ENCODE results near the gene SLC43A2. TPM values are rescaled to one million over a fixed set of nuclear protein-coding genes. Genes with fewer than 3 reads are reported as not detected.
A peak's percentile ranks its signal among the peaks of the same experiment; 100 is the strongest.

Gene SLC43A2
- total RNA-seq, 1 donor from 2014 or later: 2.4 TPM

- Histone ChIP-seq H3K36me3 (ENCODE audit: control insufficient read depth, insufficient read depth, low read length) (peaks cover 19% of the 10 kb centered on the region), H3K4me3 (ENCODE audit: low read depth, low read length) (no peak overlapping the region), H3K27me3 (ENCODE audit: control insufficient read depth, insufficient read depth, low read length) (no peaks in the 10 kb centered on the region)
- no peak for DNase-seq (ENCODE audit: low read depth)
- FAIRE-seq: no peak
- no peak for TF ChIP-seq CTCF (IDR thresholded peaks at IDR 0.05; ENCODE audit: insufficient read depth, low read length, severe bottlenecking)
These were observed 80.6 kb downstream of the SLC43A2 start for GRCh38 chr17:1548032-1548431.

GRCh38 chr17:1546292-1546922 is 82.2 kb downstream of the SLC43A2 start:
- no peak for TF ChIP-seq CTCF (IDR thresholded peaks at IDR 0.05; ENCODE audit: insufficient read depth, low read length, severe bottlenecking)
- DNase-seq (ENCODE audit: low read depth) (no peak), FAIRE-seq (no peak)
- H3K27me3 ChIP-seq (ENCODE audit: control insufficient read depth, insufficient read depth, low read length): no peaks in the 10 kb centered on the region
- H3K36me3 ChIP-seq (ENCODE audit: control insufficient read depth, insufficient read depth, low read length): peaks cover 26% of the 10 kb centered on the region
- no peak overlapping the region for H3K4me3 ChIP-seq (ENCODE audit: low read depth, low read length)

- DNase-seq (ENCODE audit: low read depth): peak; percentile 17
These were observed 83.0 kb downstream of the SLC43A2 start for GRCh38 chr17:1545618-1546017.

GRCh38 chr17:1542316-1542715 is 86.3 kb downstream of the SLC43A2 start:
- DNase-seq (ENCODE audit: low read depth) (no peak), FAIRE-seq (peak; percentile 47)
- no peak for TF ChIP-seq CTCF (IDR thresholded peaks at IDR 0.05; ENCODE audit: insufficient read depth, low read length, severe bottlenecking)
- H3K36me3 ChIP-seq (ENCODE audit: control insufficient read depth, insufficient read depth, low read length): peaks cover 33% of the 10 kb centered on the region
- H3K27me3 ChIP-seq (ENCODE audit: control insufficient read depth, insufficient read depth, low read length): no peaks in the 10 kb centered on the region
- no peak overlapping the region for H3K4me3 ChIP-seq (ENCODE audit: low read depth, low read length)

More at GRCh38 chr17:1545618-1546017, 83.0 kb downstream of the SLC43A2 start:
- Histone ChIP-seq H3K36me3 (ENCODE audit: control insufficient read depth, insufficient read depth, low read length) (peaks cover 26% of the 10 kb centered on the region), H3K4me3 (ENCODE audit: low read depth, low read length) (no peak overlapping the region), H3K27me3 (ENCODE audit: control insufficient read depth, insufficient read depth, low read length) (no peaks in the 10 kb centered on the region)
- FAIRE-seq: no peak
- no peak for TF ChIP-seq CTCF (IDR thresholded peaks at IDR 0.05; ENCODE audit: insufficient read depth, low read length, severe bottlenecking)

- H3K27me3 ChIP-seq (ENCODE audit: control insufficient read depth, insufficient read depth, low read length): no peaks in the 10 kb centered on the region
- no peak overlapping the region for H3K4me3 ChIP-seq (ENCODE audit: low read depth, low read length)
- peaks cover 33% of the 10 kb centered on the region for H3K36me3 ChIP-seq (ENCODE audit: control insufficient read depth, insufficient read depth, low read length)
- TF ChIP-seq CTCF (IDR thresholded peaks at IDR 0.05; ENCODE audit: insufficient read depth, low read length, severe bottlenecking): no peak
- DNase-seq (ENCODE audit: low read depth) (no peak), FAIRE-seq (no peak)
These were observed 87.2 kb downstream of the SLC43A2 start for GRCh38 chr17:1541367-1541904.

GRCh38 chr17:1539811-1540210 is 88.8 kb downstream of the SLC43A2 start:
- DNase-seq (ENCODE audit: low read depth) (no peak), FAIRE-seq (no peak)
- peaks cover 28% of the 10 kb centered on the region for H3K36me3 ChIP-seq (ENCODE audit: control insufficient read depth, insufficient read depth, low read length)

More at GRCh38 chr17:1539811-1540210, 88.8 kb downstream of the SLC43A2 start:
- Histone ChIP-seq H3K4me3 (ENCODE audit: low read depth, low read length) (no peak overlapping the region), H3K27me3 (ENCODE audit: control insufficient read depth, insufficient read depth, low read length) (no peaks in the 10 kb centered on the region)
- no peak for TF ChIP-seq CTCF (IDR thresholded peaks at IDR 0.05; ENCODE audit: insufficient read depth, low read length, severe bottlenecking)

All from bronchial epithelial cell (primary cell).